ENCODE measurements around the gene TIPIN.
"Not testable (repeated sequence)": the region's sequence is repeated elsewhere in the genome, so short reads cannot be mapped to it uniquely, and the experiment has no call there.

The TIPIN gene

GRCh38 chr15:66309828-66310227 is 46.7 kb downstream of the TIPIN start:
- DNase-seq (ENCODE audit: low read depth): no peak
- H3K4me3 ChIP-seq (ENCODE audit: low read depth, low read length): no peak overlapping the region

GRCh38 chr15:66308531-66308930 is 48.0 kb downstream of the TIPIN start:
- no peak for DNase-seq (ENCODE audit: low read depth)
- H3K4me3 ChIP-seq (ENCODE audit: low read depth, low read length): no peak overlapping the region

GRCh38 chr15:66306381-66306780 is 50.1 kb downstream of the TIPIN start:
- H3K4me3 ChIP-seq (ENCODE audit: low read depth, low read length): no peak overlapping the region
- no peak for DNase-seq (ENCODE audit: low read depth)

- not testable (repeated sequence) for DNase-seq (ENCODE audit: low read depth); H3K4me3 ChIP-seq (ENCODE audit: low read depth, low read length)
Observed at GRCh38 chr15:66304425-66304824, 52.1 kb downstream of the TIPIN start.

- no peak overlapping the region for H3K4me3 ChIP-seq (ENCODE audit: low read depth, low read length)
- DNase-seq (ENCODE audit: low read depth): no peak
Observed at GRCh38 chr15:66302489-66303278, 53.8 kb downstream of the TIPIN start.

- no peak overlapping the region for H3K4me3 ChIP-seq (ENCODE audit: low read depth, low read length)
- no peak for DNase-seq (ENCODE audit: low read depth)
Observed at GRCh38 chr15:66298803-66299251, 57.7 kb downstream of the TIPIN start.

- H3K4me3 ChIP-seq (ENCODE audit: low read depth, low read length): no peak overlapping the region
- DNase-seq (ENCODE audit: low read depth): no peak
Observed at GRCh38 chr15:66296186-66296585, 60.3 kb downstream of the TIPIN start.

- no peak for DNase-seq (ENCODE audit: low read depth)
- no peak overlapping the region for H3K4me3 ChIP-seq (ENCODE audit: low read depth, low read length)
Observed at GRCh38 chr15:66294932-66295235, 61.6 kb downstream of the TIPIN start.

GRCh38 chr15:66294157-66294931 is 62.1 kb downstream of the TIPIN start:
- H3K4me3 ChIP-seq (ENCODE audit: low read depth, low read length): peak overlapping the region; percentile 60
- DNase-seq (ENCODE audit: low read depth): peak; percentile 17

- no peak for DNase-seq (ENCODE audit: low read depth)
- H3K4me3 ChIP-seq (ENCODE audit: low read depth, low read length): peak within 1 kb of the TSS; percentile 60
Observed at GRCh38 chr15:66293419-66294156, 62.9 kb downstream of the TIPIN start, which contains the start of gene DIS3L. TSS of gene DIS3L (plus strand) at chr15:66293568. CDS start at chr15:66293597, 29 bp downstream.

GRCh38 chr15:66292571-66293418 is 63.7 kb downstream of the TIPIN start:
- no peak for DNase-seq (ENCODE audit: low read depth)
- H3K4me3 ChIP-seq (ENCODE audit: low read depth, low read length): peak overlapping the region; percentile 60

- no peak overlapping the region for H3K4me3 ChIP-seq (ENCODE audit: low read depth, low read length)
- DNase-seq (ENCODE audit: low read depth): no peak
Observed at GRCh38 chr15:66291816-66292570, 64.5 kb downstream of the TIPIN start.

- H3K4me3 ChIP-seq (ENCODE audit: low read depth, low read length): no peak overlapping the region
- no peak for DNase-seq (ENCODE audit: low read depth)
Observed at GRCh38 chr15:66290518-66290917, 66.0 kb downstream of the TIPIN start.

GRCh38 chr15:66290007-66290406 is 66.5 kb downstream of the TIPIN start:
- no peak for DNase-seq (ENCODE audit: low read depth)
- no peak overlapping the region for H3K4me3 ChIP-seq (ENCODE audit: low read depth, low read length)

GRCh38 chr15:66288551-66289185 is 67.8 kb downstream of the TIPIN start:
- DNase-seq (ENCODE audit: low read depth): no peak
- no peak overlapping the region for H3K4me3 ChIP-seq (ENCODE audit: low read depth, low read length)

GRCh38 chr15:66288093-66288492 is 68.4 kb downstream of the TIPIN start:
- DNase-seq (ENCODE audit: low read depth): no peak
- no peak overlapping the region for H3K4me3 ChIP-seq (ENCODE audit: low read depth, low read length)

- no peak for DNase-seq (ENCODE audit: low read depth)
- no peak overlapping the region for H3K4me3 ChIP-seq (ENCODE audit: low read depth, low read length)
Observed at GRCh38 chr15:66287461-66288057, 68.9 kb downstream of the TIPIN start.
